K562 (cell line): Measurements from ENCODE around the gene PRSS50. TPM values are rescaled to one million over a fixed set of nuclear protein-coding genes. Genes with fewer than 3 reads are reported as not detected.

Experiments
- ATAC-seq: fragments of 200-7000 bp; cut with Tn5 transposase; 3 replicates; pipeline ENCODE4 v1.9.1; 2020; ENCODE audit warnings: moderate library complexity
- BruUV-seq: library from RNA; stranded (reverse); fragments of 400-500 nt; replicated peaks from 2 replicates; lab custom pipeline; 2021; lab: Mats Ljungman, UMichigan
- CTCF ChIA-PET: fragments of 300-600 bp; formaldehyde crosslinking; extraction: SDS; loops from one replicate; lab custom pipeline; 2021; ENCODE audit warnings: low intra/inter-chr PET ratio; lab: Yijun Ruan, JAX
- POLR2A ChIA-PET: fragments of 300-600, 350-650 bp; sonication (Branson Sonifier 250); formaldehyde crosslinking; extraction: SDS; loops from one replicate; lab custom pipeline; 2021; ENCODE audit warnings: antibody characterized with exemption, inconsistent platforms; lab: Yijun Ruan, JAX
- DNase-seq, 4 experiments: peaks; one replicate each; pipeline versions ENCODE4 v3.0.0 to v3.0.0-alpha.2; 2011 to 2018; ENCODE audit warnings: low spot score in 3 of 4, mixed read lengths in 3 of 4; ENCODE audit errors: extremely low read depth in 1 of 4
- FAIRE-seq: peaks from 2 replicates; lab custom pipeline; 2011; peaks lifted over from hg19 to GRCh38; lab: Jason Lieb, UNC
- H2AFZ ChIP-seq: 2 replicates; pipeline ENCODE4 v1.6.0; 2011; ENCODE audit warnings: low read depth, low read length, control low read depth, inconsistent platforms
- H3K27ac ChIP-seq: fragments of 200-600 bp; 3 replicates; pipeline ENCODE4 v1.8.0; 2011; ENCODE audit warnings: low read depth, mild to moderate bottlenecking, control low read depth, inconsistent platforms, low read length, moderate library complexity, mixed read lengths; ENCODE audit errors: extremely low read depth
- H3K27me3 ChIP-seq, 2 experiments: fragments of 300-600 bp in 1 of 2; 2 replicates in 1 of 2; 3 replicates in 1 of 2; pipeline versions ENCODE4 v1.6.0 to v1.8.0; 2011; ENCODE audit warnings: inconsistent platforms in 2 of 2, low read length in 2 of 2, mild to moderate bottlenecking in 1 of 2, mixed read lengths in 1 of 2, moderate library complexity in 1 of 2; ENCODE audit not compliant: control insufficient read depth in 2 of 2, insufficient read depth in 2 of 2
- H3K36me3 ChIP-seq: fragments of 300-600 bp; 3 replicates; pipeline ENCODE4 v1.8.0; 2011; ENCODE audit warnings: mild to moderate bottlenecking, low read length, inconsistent platforms; ENCODE audit not compliant: control insufficient read depth, insufficient read depth
- H3K4me1 ChIP-seq, 2 experiments: fragments of 200-600 bp in 1 of 2; replicated peaks in 1 of 2; 2 replicates in 1 of 2; 3 replicates in 1 of 2; pipeline versions ENCODE4 v1.5.1 to v1.8.0; 2011; ENCODE audit warnings: inconsistent platforms in 2 of 2, low read length in 2 of 2, mild to moderate bottlenecking in 1 of 2, mixed read lengths in 1 of 2, moderate library complexity in 1 of 2; ENCODE audit not compliant: control insufficient read depth in 2 of 2, insufficient read depth in 2 of 2
- H3K4me2 ChIP-seq: 2 replicates; pipeline ENCODE4 v1.6.1; 2011; ENCODE audit warnings: low read length, control low read depth, inconsistent platforms, mixed read lengths; ENCODE audit not compliant: insufficient read depth
- H3K4me3 ChIP-seq: fragments of 200-600 bp; sonication (generic), shearing (Covaris generic); 2 replicates; pipeline ENCODE4 v1.5.1; 2016; ENCODE audit warnings: control low read depth, inconsistent platforms
- H3K79me2 ChIP-seq: fragments of 200-600 bp; 3 replicates; pipeline ENCODE4 v1.8.0; 2011; ENCODE audit warnings: low read length, inconsistent platforms; ENCODE audit not compliant: control insufficient read depth, insufficient read depth
- H3K9ac ChIP-seq, 2 experiments: 2 replicates each; pipeline versions ENCODE4 v1.6.0 to v1.6.1; 2011; ENCODE audit warnings: low read depth in 2 of 2, low read length in 2 of 2, control low read depth in 1 of 2, inconsistent platforms in 1 of 2, mild to moderate bottlenecking in 1 of 2, mixed read lengths in 1 of 2; ENCODE audit not compliant: insufficient read depth in 1 of 2
- H3K9me1 ChIP-seq: one replicate; pipeline ENCODE4 v1.6.0; 2011; ENCODE audit warnings: inconsistent platforms, mild to moderate bottlenecking, low read length, moderate library complexity; ENCODE audit not compliant: control insufficient read depth, insufficient read depth
- H3K9me3 ChIP-seq: replicated peaks from 2 replicates; pipeline ENCODE4 v1.5.1; 2011; ENCODE audit warnings: low read depth, low read length, inconsistent platforms; ENCODE audit not compliant: control insufficient read depth, insufficient read depth
- H4K20me1 ChIP-seq: replicated peaks from 2 replicates; pipeline ENCODE4 v1.6.1; 2011; ENCODE audit warnings: low read length, inconsistent platforms, mixed read lengths; ENCODE audit not compliant: control insufficient read depth, insufficient read depth
- CBFA2T3 ChIP-seq: fragments of 450-650 bp; IDR thresholded peaks from 2 replicates; pipeline ENCODE4 v1.6.1; 2017
- NONO ChIP-seq, 2 experiments: fragments of 200-400 bp in 1 of 2; fragments of 450-650 bp in 1 of 2; formaldehyde crosslinking in 1 of 2; IDR thresholded peaks; 2 replicates each; pipeline ENCODE4 v1.6.1; 2017; ENCODE audit warnings: low read depth in 2 of 2, mild to moderate bottlenecking in 2 of 2, moderate library complexity in 2 of 2, low read length in 1 of 2
- PYGO2 ChIP-seq: fragments of 450-650 bp; IDR thresholded peaks from 2 replicates; pipeline ENCODE4 v1.6.1; 2016; ENCODE audit warnings: mild to moderate bottlenecking, missing genetic modification characterization, moderate library complexity, missing compliant biosample characterization
- SMC3 ChIP-seq: conservative IDR thresholded peaks from 2 replicates; pipeline ENCODE4 v1.6.1; 2011; ENCODE audit warnings: low read depth, low read length, improper control_type of control experiment; ENCODE audit not compliant: insufficient read depth
- ZBTB17 ChIP-seq: fragments of 450-650 bp; formaldehyde crosslinking; IDR thresholded peaks from 2 replicates; pipeline ENCODE4 v1.4.0; 2020; ENCODE audit warnings: mild to moderate bottlenecking
- WGBS: fragments of 100-300 bp; shearing (Covaris generic); methylation state at CpG from one replicate; pipeline ENCODE4 v1.1.6; 2016; ENCODE audit warnings: low coverage, mixed read lengths; ENCODE audit not compliant: insufficient coverage; ENCODE audit errors: missing lambda C conversion rate; 5-methylcytosine and 5-hydroxymethylcytosine counted together
- in situ Hi-C: fragments of 300-500 bp; cut with MboI; formaldehyde crosslinking; loops from 4 replicates; pipeline ENCODE4 v1.15.0; 2018; ENCODE audit warnings: inconsistent platforms, mixed read lengths
- intact Hi-C: fragments of 100-400 bp; cut with micrococcal nuclease; formaldehyde crosslinking; loops from 2 replicates; pipeline ENCODE4 v1.14.2; 2022
- polyA plus RNA-seq, 8 experiments: library from polyadenylated mRNA; depleted of rRNA in 4 of 8; stranded (reverse) in 5 of 8; unstranded in 3 of 8; fragments of >200 nt; fragmentation: Nextera tagmentation in 2 of 8; fragmentation: Illumina TruSeq in 1 of 8; extraction: Ambion mirVana in 2 of 8; extraction: Trizol in 1 of 8; gene quantifications; 2 replicates each; pipeline versions ENCODE4 v1.2.1 to v1.2.3, GENCODE V29; 2011 to 2014; ENCODE audit warnings: inconsistent platforms in 1 of 8, missing spikeins in 1 of 8
- total RNA-seq, 7 experiments: library from RNA; depleted of rRNA in 6 of 7; stranded (reverse); fragments of >200 nt in 6 of 7; fragmentation: Illumina TruSeq in 2 of 7; extraction: Trizol in 2 of 7; gene quantifications; 2 replicates each; pipeline versions ENCODE4 v1.2.1 to v1.2.3, GENCODE V29; 2011 to 2021; ENCODE audit warnings: low replicate concordance in 1 of 7
- TF ChIP-seq, protein P1 (sequence below), 3 experiments: fragments of 200-800 bp in 1 of 3; fragments of 250-450 bp in 1 of 3; fragments of 450-650 bp in 1 of 3; sonication (Bioruptor Pico) in 1 of 3; sonication (Bioruptor generic) in 1 of 3; formaldehyde crosslinking in 1 of 3; IDR thresholded peaks; 2 replicates each; pipeline versions ENCODE4 v1.6.1 to v1.8.0; 2016 to 2022; ENCODE audit warnings: mild to moderate bottlenecking in 2 of 3, missing genetic modification characterization in 2 of 3, missing compliant biosample characterization in 1 of 3, moderate library complexity in 1 of 3
- TF ChIP-seq, protein P2 (sequence below): fragments of 250-450 bp; sonication (Bioruptor Pico); IDR thresholded peaks from 2 replicates; pipeline ENCODE4 v1.4.0; 2020
- TF ChIP-seq, protein P3 (sequence below), 2 experiments: fragments of 450-650 bp in 1 of 2; sonication (generic) in 1 of 2; formaldehyde crosslinking in 1 of 2; IDR thresholded peaks in 1 of 2; conservative IDR thresholded peaks in 1 of 2; 2 replicates each; pipeline versions ENCODE4 v1.6.1 to v1.8.1; 2016 to 2023; ENCODE audit warnings: mild to moderate bottlenecking in 2 of 2, moderate library complexity in 2 of 2, inconsistent platforms in 1 of 2, missing genetic modification reagents in 1 of 2

Gene PRSS50
- total and polyA plus RNA-seq, 9 of the 15 experiments (the other 6 are each of a cell fraction or from before 2014, with no cell fraction given): 0.01 TPM; not detected in 8

DNA sequence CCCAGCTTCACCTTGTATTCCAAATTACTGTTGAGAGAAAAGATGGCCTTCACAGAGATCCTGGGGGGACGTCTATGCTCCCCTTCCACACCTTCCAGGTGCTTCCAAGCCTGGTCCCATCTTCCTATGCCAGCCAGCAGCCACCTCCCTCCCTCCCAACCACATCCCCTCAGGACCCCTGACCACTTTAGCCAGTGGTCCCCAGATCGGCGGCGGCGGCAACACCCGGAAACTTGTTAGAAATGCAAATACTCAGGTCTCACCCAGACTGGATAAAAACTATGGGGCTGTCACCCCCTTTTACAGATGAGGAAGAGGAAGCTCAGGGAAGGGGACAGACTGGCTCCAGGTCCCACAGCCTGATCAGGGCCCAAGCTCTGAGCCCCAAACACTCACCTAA lies 38.0 kb upstream of the PRSS50 start:
- H3K79me2 ChIP-seq: no peaks in the 10 kb centered on the region
- POLR2A ChIA-PET: no interaction called here
- peaks cover 23 to 54% of the 10 kb centered on the region in 2 experiments for H3K27me3 ChIP-seq
- no peak overlapping the region for H3K27ac ChIP-seq
- no peak overlapping the region for H2AFZ ChIP-seq
- no peak overlapping the region for H3K9ac ChIP-seq
- intact Hi-C loops (no loop called here), in situ Hi-C loops (no loop called here)
- no TSS peak for BruUV-seq
- H3K4me3 ChIP-seq: no peak overlapping the region
- H3K36me3 ChIP-seq: no peaks in the 10 kb centered on the region
- CTCF ChIA-PET: no interaction called here
- no peak for ATAC-seq
- DNase-seq: no peak
- peaks cover 3% of the 10 kb centered on the region for H3K9me1 ChIP-seq
- no peak for FAIRE-seq
- no peaks in the 10 kb centered on the region for H3K9me3 ChIP-seq
- no peak overlapping the region for H3K4me2 ChIP-seq
- 0% methylated on average over 6 of the region's 6 CpGs for WGBS
- H4K20me1 ChIP-seq: no peaks in the 10 kb centered on the region
- H3K4me1 ChIP-seq: peaks cover 2 to 18% of the 10 kb centered on the region in 2 experiments; a peak in 3 of 5 replicates
- TF ChIP-seq SMC3 (no peak), NONO (IDR thresholded peaks at IDR 0.05; ENCODE audit: low read depth in 2 of 2, low read length in 1 of 2) (no peak), ZBTB17 (CRISPR knock-in tag) (no peak), PYGO2 (tag) (no peak), CBFA2T3 (no peak)
- TF ChIP-seq, protein P1, sequence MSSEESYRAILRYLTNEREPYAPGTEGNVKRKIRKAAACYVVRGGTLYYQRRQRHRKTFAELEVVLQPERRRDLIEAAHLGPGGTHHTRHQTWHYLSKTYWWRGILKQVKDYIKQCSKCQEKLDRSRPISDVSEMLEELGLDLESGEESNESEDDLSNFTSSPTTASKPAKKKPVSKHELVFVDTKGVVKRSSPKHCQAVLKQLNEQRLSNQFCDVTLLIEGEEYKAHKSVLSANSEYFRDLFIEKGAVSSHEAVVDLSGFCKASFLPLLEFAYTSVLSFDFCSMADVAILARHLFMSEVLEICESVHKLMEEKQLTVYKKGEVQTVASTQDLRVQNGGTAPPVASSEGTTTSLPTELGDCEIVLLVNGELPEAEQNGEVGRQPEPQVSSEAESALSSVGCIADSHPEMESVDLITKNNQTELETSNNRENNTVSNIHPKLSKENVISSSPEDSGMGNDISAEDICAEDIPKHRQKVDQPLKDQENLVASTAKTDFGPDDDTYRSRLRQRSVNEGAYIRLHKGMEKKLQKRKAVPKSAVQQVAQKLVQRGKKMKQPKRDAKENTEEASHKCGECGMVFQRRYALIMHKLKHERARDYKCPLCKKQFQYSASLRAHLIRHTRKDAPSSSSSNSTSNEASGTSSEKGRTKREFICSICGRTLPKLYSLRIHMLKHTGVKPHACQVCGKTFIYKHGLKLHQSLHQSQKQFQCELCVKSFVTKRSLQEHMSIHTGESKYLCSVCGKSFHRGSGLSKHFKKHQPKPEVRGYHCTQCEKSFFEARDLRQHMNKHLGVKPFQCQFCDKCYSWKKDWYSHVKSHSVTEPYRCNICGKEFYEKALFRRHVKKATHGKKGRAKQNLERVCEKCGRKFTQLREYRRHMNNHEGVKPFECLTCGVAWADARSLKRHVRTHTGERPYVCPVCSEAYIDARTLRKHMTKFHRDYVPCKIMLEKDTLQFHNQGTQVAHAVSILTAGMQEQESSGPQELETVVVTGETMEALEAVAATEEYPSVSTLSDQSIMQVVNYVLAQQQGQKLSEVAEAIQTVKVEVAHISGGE (CRISPR knock-in tag; IDR thresholded peaks at IDR 0.05): no peak
- TF ChIP-seq, protein P2, sequence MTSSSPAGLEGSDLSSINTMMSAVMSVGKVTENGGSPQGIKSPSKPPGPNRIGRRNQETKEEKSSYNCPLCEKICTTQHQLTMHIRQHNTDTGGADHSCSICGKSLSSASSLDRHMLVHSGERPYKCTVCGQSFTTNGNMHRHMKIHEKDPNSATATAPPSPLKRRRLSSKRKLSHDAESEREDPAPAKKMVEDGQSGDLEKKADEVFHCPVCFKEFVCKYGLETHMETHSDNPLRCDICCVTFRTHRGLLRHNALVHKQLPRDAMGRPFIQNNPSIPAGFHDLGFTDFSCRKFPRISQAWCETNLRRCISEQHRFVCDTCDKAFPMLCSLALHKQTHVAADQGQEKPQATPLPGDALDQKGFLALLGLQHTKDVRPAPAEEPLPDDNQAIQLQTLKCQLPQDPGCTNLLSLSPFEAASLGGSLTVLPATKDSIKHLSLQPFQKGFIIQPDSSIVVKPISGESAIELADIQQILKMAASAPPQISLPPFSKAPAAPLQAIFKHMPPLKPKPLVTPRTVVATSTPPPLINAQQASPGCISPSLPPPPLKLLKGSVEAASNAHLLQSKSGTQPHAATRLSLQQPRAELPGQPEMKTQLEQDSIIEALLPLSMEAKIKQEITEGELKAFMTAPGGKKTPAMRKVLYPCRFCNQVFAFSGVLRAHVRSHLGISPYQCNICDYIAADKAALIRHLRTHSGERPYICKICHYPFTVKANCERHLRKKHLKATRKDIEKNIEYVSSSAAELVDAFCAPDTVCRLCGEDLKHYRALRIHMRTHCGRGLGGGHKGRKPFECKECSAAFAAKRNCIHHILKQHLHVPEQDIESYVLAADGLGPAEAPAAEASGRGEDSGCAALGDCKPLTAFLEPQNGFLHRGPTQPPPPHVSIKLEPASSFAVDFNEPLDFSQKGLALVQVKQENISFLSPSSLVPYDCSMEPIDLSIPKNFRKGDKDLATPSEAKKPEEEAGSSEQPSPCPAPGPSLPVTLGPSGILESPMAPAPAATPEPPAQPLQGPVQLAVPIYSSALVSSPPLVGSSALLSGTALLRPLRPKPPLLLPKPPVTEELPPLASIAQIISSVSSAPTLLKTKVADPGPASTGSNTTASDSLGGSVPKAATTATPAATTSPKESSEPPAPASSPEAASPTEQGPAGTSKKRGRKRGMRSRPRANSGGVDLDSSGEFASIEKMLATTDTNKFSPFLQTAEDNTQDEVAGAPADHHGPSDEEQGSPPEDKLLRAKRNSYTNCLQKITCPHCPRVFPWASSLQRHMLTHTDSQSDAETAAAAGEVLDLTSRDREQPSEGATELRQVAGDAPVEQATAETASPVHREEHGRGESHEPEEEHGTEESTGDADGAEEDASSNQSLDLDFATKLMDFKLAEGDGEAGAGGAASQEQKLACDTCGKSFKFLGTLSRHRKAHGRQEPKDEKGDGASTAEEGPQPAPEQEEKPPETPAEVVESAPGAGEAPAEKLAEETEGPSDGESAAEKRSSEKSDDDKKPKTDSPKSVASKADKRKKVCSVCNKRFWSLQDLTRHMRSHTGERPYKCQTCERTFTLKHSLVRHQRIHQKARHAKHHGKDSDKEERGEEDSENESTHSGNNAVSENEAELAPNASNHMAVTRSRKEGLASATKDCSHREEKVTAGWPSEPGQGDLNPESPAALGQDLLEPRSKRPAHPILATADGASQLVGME (CRISPR knock-in tag): no peak
- TF ChIP-seq, protein P3, sequence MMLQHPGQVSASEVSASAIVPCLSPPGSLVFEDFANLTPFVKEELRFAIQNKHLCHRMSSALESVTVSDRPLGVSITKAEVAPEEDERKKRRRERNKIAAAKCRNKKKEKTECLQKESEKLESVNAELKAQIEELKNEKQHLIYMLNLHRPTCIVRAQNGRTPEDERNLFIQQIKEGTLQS (IDR thresholded peaks at IDR 0.05): no peak
- TF ChIP-seq, protein P3 (CRISPR knock-in tag; conservative IDR thresholded peaks at IDR 0.05): no peak
